ENCODE results near the gene MYEF2.

GRCh38 chr15:48096355-48096786, 81.7 kb downstream of the MYEF2 start:
- TF ChIP-seq POLR2A (IDR thresholded peaks at IDR 0.05) (no peak), CTCF (IDR thresholded peaks at IDR 0.05) (no peak), POLR2AphosphoS5 (IDR thresholded peaks at IDR 0.05) (no peak)
